ENCODE data around the gene HBA1. TPM values are rescaled to one million over a fixed set of nuclear protein-coding genes. Genes with fewer than 3 reads are reported as not detected.
"Not testable (repeated sequence)": the region's sequence is repeated elsewhere in the genome, so short reads cannot be mapped to it uniquely, and the experiment has no call there.

HBA1 gene
- total RNA-seq, 1 experiment from 2014 or later = 3.4 TPM

DNA sequence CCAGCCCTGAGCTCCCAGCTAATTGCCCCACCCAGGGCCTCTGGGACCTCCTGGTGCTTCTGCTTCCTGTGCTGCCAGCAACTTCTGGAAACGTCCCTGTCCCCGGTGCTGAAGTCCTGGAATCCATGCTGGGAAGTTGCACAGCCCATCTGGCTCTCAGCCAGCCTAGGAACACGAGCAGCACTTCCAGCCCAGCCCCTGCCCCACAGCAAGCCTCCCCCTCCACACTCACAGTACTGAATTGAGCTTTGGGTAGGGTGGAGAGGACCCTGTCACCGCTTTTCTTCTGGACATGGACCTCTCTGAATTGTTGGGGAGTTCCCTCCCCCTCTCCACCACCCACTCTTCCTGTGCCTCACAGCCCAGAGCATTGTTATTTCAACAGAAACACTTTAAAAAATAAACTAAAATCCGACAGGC lies 6.4 kb upstream of the HBA1 start:
- peak; percentile 38; the same call in 1 of the 2 replicates for TF ChIP-seq MAX (CRISPR knock-in tag; IDR thresholded peaks at IDR 0.05)
- peak; percentile 65 for TF ChIP-seq TEAD1 (CRISPR knock-in tag; IDR thresholded peaks at IDR 0.05)
- TF ChIP-seq, protein P1, sequence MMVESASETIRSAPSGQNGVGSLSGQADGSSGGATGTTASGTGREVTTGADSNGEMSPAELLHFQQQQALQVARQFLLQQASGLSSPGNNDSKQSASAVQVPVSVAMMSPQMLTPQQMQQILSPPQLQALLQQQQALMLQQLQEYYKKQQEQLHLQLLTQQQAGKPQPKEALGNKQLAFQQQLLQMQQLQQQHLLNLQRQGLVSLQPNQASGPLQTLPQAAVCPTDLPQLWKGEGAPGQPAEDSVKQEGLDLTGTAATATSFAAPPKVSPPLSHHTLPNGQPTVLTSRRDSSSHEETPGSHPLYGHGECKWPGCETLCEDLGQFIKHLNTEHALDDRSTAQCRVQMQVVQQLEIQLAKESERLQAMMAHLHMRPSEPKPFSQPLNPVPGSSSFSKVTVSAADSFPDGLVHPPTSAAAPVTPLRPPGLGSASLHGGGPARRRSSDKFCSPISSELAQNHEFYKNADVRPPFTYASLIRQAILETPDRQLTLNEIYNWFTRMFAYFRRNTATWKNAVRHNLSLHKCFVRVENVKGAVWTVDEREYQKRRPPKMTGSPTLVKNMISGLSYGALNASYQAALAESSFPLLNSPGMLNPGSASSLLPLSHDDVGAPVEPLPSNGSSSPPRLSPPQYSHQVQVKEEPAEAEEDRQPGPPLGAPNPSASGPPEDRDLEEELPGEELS (CRISPR knock-in tag; IDR thresholded peaks at IDR 0.05) = peak; percentile 77
- TF ChIP-seq ZNF281 (CRISPR knock-in tag; IDR thresholded peaks at IDR 0.05) = 0 out of 2 replicates have a peak, but pooled peaks have one; percentile 50
- TF ChIP-seq FOXK1 (CRISPR knock-in tag; IDR thresholded peaks at IDR 0.05) = peak; percentile 33; the same call in 1 of the 2 replicates
- TF ChIP-seq TCF7 (CRISPR knock-in tag; IDR thresholded peaks at IDR 0.05; ENCODE audit: low read depth) = 0 out of 2 replicates have a peak, but pooled peaks have one; percentile 33
- TF ChIP-seq TEAD4 (CRISPR knock-in tag; IDR thresholded peaks at IDR 0.05) = peak; percentile 79
- TF ChIP-seq SMAD3 (CRISPR knock-in tag; IDR thresholded peaks at IDR 0.05; ENCODE audit: borderline replicate concordance) = peak; percentile 24; the same call in 1 of the 2 replicates
- TF ChIP-seq USF1 (CRISPR knock-in tag; IDR thresholded peaks at IDR 0.05) = peak; percentile 31; the same call in 1 of the 2 replicates
- peak; percentile 90; the same call in 1 of the 2 replicates for TF ChIP-seq ARID4B (CRISPR knock-in tag; IDR thresholded peaks at IDR 0.05; ENCODE audit: borderline replicate concordance)
- peak; percentile 56; the same call in 1 of the 2 replicates for TF ChIP-seq JUN (CRISPR knock-in tag; IDR thresholded peaks at IDR 0.05)
- 0 out of 2 replicates have a peak, but pooled peaks have one; percentile 28 for TF ChIP-seq ZBTB21 (CRISPR knock-in tag; IDR thresholded peaks at IDR 0.05; ENCODE audit: borderline replicate concordance)
- peak; percentile 88 for TF ChIP-seq FOXP1 (CRISPR knock-in tag; IDR thresholded peaks at IDR 0.05; ENCODE audit: borderline replicate concordance)
- peak; percentile 33; the same call in 1 of the 2 replicates for TF ChIP-seq CREM (CRISPR knock-in tag; IDR thresholded peaks at IDR 0.05)
- peak; percentile 82 for TF ChIP-seq ZNF423 (CRISPR knock-in tag; IDR thresholded peaks at IDR 0.05)
- TF ChIP-seq, protein P2, sequence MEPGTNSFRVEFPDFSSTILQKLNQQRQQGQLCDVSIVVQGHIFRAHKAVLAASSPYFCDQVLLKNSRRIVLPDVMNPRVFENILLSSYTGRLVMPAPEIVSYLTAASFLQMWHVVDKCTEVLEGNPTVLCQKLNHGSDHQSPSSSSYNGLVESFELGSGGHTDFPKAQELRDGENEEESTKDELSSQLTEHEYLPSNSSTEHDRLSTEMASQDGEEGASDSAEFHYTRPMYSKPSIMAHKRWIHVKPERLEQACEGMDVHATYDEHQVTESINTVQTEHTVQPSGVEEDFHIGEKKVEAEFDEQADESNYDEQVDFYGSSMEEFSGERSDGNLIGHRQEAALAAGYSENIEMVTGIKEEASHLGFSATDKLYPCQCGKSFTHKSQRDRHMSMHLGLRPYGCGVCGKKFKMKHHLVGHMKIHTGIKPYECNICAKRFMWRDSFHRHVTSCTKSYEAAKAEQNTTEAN (CRISPR knock-in tag; IDR thresholded peaks at IDR 0.05) = 0 out of 2 replicates have a peak, but pooled peaks have one; percentile 45
- CTCF ChIA-PET = interaction anchor here (1.0 to 1.3 kb wide), 3 partner anchors 63 to 104 kb away, joined by 3 to 5 read pairs (median 3); no protein-coding TSS in a partner anchor
- Mint-ChIP-seq H3K27me3 (ENCODE audit: low read depth) (peaks cover 93% of the 10 kb centered on the region), H3K4me3 (peak overlapping the region; percentile 20; the same call in 1 of the 2 replicates), H3K4me1 (peaks cover 36% of the 10 kb centered on the region)
- H3K27ac Mint-ChIP-seq, H3K9me3 Mint-ChIP-seq, POLR2A ChIA-PET, H3K36me3 Mint-ChIP-seq: not testable (repeated sequence)
- DNase-seq (ENCODE audit: low spot score) = peak; percentile 54
- ATAC-seq = peak; percentile 11

Measured in WTC11 (cell line).